Breast epithelium (tissue), 3 donors: ENCODE data around the gene POLR3F.

Experiments used
- POLR2A ChIP-seq: fragments of 450-650 bp; IDR thresholded peaks from one replicate; pipeline ENCODE4 v1.6.1; 2016; ENCODE audit warnings: antibody characterized with exemption, mild to moderate bottlenecking, moderate library complexity
- POLR2AphosphoS5 ChIP-seq, 3 donors: sonication (generic); formaldehyde crosslinking; IDR thresholded peaks; one replicate each; pipeline ENCODE4 v1.6.1; 2017; ENCODE audit warnings: antibody characterized with exemption in 3 of 3
- TF ChIP-seq, protein P1 (sequence below), 3 donors: fragments of 450-650 bp; IDR thresholded peaks; one replicate each; pipeline ENCODE4 v1.5.1; 2016 to 2017; ENCODE audit warnings: antibody characterized with exemption in 3 of 3, mild to moderate bottlenecking in 3 of 3, moderate library complexity in 3 of 3

DNA sequence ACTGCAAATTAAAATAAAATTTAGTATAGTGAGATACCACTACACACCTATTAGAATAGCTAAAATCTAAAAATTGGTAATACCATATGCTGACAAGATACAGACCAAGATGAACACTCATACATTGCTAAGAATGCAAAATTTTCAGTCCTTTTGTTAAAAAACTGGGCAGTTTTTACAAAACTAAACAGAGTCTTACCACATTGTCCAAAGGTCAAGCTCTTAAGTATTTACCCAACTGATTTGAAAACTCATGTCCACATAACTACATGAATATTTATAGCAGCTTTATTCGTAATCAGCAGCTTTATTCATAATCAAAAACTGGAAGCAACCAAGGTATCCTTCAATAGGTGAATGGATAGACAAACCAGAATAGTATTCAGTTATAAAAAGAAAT is 10.0 kb downstream of the POLR3F start:
- TF ChIP-seq, protein P1, sequence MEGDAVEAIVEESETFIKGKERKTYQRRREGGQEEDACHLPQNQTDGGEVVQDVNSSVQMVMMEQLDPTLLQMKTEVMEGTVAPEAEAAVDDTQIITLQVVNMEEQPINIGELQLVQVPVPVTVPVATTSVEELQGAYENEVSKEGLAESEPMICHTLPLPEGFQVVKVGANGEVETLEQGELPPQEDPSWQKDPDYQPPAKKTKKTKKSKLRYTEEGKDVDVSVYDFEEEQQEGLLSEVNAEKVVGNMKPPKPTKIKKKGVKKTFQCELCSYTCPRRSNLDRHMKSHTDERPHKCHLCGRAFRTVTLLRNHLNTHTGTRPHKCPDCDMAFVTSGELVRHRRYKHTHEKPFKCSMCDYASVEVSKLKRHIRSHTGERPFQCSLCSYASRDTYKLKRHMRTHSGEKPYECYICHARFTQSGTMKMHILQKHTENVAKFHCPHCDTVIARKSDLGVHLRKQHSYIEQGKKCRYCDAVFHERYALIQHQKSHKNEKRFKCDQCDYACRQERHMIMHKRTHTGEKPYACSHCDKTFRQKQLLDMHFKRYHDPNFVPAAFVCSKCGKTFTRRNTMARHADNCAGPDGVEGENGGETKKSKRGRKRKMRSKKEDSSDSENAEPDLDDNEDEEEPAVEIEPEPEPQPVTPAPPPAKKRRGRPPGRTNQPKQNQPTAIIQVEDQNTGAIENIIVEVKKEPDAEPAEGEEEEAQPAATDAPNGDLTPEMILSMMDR (IDR thresholded peaks at IDR 0.05), result no peak
- TF ChIP-seq POLR2A, result no peak
- no peak for TF ChIP-seq POLR2AphosphoS5 (IDR thresholded peaks at IDR 0.05)
